Measurements from ENCODE around the gene SSR4. TPM values are rescaled to one million over a fixed set of nuclear protein-coding genes. Genes with fewer than 3 reads are reported as not detected.

The SSR4 gene
- total RNA-seq, 1 experiment from 2014 or later, result 203 TPM

DNA sequence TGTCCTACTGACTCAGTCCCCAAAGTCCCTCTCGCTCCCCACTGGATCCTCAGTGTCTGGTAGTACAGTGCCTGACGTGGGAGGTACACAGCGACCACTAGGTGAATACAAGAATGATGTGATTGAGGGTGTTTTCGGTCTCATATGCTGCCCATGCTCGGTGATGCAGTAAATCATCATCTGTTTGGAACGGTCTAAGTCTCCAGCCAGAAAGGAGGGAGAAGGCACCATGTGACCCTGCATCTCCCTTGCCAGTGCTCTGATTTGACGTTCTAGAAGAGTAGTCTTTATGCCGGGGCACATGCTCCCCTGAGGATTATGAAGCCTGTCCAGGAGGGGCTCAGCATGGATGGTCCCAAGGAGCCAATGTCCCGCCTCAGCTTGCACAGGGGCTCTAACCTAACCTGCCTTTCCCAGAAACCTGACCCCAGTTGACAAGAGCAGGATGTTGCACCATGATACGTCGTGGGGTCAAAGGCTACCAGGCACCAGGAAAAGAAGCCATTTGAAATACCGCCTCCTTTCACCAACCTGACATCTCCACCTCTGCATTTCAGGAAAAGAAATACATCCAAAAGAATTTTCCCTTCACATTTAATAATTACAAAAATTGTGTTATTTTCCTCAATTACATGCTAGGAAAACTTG is 44.2 kb upstream of the SSR4 start:
- no peak for TF ChIP-seq NR1H2 (CRISPR knock-in tag; IDR thresholded peaks at IDR 0.05)
- no peak for TF ChIP-seq RELA (CRISPR knock-in tag; IDR thresholded peaks at IDR 0.05; ENCODE audit: borderline replicate concordance)
- TF ChIP-seq MXD4 (CRISPR knock-in tag; IDR thresholded peaks at IDR 0.05; ENCODE audit: borderline replicate concordance), result no peak
- TF ChIP-seq, protein P1, sequence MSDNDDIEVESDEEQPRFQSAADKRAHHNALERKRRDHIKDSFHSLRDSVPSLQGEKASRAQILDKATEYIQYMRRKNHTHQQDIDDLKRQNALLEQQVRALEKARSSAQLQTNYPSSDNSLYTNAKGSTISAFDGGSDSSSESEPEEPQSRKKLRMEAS (CRISPR knock-in tag; IDR thresholded peaks at IDR 0.05), result no peak
- TF ChIP-seq IRF2 (CRISPR knock-in tag; IDR thresholded peaks at IDR 0.05; ENCODE audit: borderline replicate concordance, low read depth), result no peak
- TF ChIP-seq ZSCAN18 (CRISPR knock-in tag; IDR thresholded peaks at IDR 0.05), result no peak
- no peak for TF ChIP-seq FOXJ3 (CRISPR knock-in tag; IDR thresholded peaks at IDR 0.05; ENCODE audit: borderline replicate concordance)
- no peak for TF ChIP-seq ESRRA (CRISPR knock-in tag; IDR thresholded peaks at IDR 0.05; ENCODE audit: borderline replicate concordance)
- no peak for TF ChIP-seq OVOL2 (CRISPR knock-in tag; IDR thresholded peaks at IDR 0.05; ENCODE audit: borderline replicate concordance)
- no peak for TF ChIP-seq ZNF232 (CRISPR knock-in tag; IDR thresholded peaks at IDR 0.05)
- no peak for TF ChIP-seq ZBTB43 (CRISPR knock-in tag; IDR thresholded peaks at IDR 0.05)
- no peak for TF ChIP-seq ZNF121 (CRISPR knock-in tag; IDR thresholded peaks at IDR 0.05)
- no peak for TF ChIP-seq USF2 (CRISPR knock-in tag; IDR thresholded peaks at IDR 0.05)
- Mint-ChIP-seq H3K27ac (no peak overlapping the region), H3K4me3 (no peak overlapping the region), H3K9me3 (no peaks in the 10 kb centered on the region), H3K27me3 (ENCODE audit: low read depth) (no peaks in the 10 kb centered on the region), H3K4me1 (no peaks in the 10 kb centered on the region), H3K36me3 (no peaks in the 10 kb centered on the region)
- ChIA-PET POLR2A (no interaction called here), CTCF (no interaction called here)
- ATAC-seq (no peak), DNase-seq (ENCODE audit: low spot score) (no peak)

DNA sequence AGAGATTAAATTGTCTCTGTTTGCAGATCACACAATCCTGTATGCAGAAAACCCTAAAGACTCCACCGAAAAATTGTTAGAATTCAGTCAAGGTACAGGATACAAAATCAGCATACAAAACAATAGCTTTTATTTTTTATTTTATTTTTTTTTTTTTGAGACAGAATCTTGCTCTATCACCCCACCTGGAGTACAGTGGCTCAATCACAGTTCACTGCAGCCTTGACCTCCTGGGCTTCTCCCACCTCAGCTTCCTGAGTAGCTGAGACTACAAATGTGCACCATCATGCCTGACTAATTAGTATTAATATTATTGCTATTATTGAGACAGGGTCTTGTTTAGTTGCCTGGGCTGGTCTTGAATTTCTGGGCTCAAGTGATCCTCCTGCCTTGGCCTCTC is 39.3 kb upstream of the SSR4 start:
- no peak overlapping the region for H3K27ac Mint-ChIP-seq
- POLR2A ChIA-PET, result no interaction called here
- peaks cover 7% of the 10 kb centered on the region for H3K9me3 Mint-ChIP-seq
- no peak; the same call in 1 of the 2 replicates for ATAC-seq
- no peaks in the 10 kb centered on the region for H3K36me3 Mint-ChIP-seq
- no peak overlapping the region for H3K4me3 Mint-ChIP-seq
- CTCF ChIA-PET, result interaction anchor here (0.6 to 1.4 kb wide), 6 partner anchors 13 to 168 kb away, joined by 3 to 7 read pairs (median 4); partner anchors contain the start of genes IDH3G and SSR4
- H3K27me3 Mint-ChIP-seq (ENCODE audit: low read depth), result no peaks in the 10 kb centered on the region; the same call in 1 of the 2 replicates
- DNase-seq (ENCODE audit: low spot score), result no peak
- H3K4me1 Mint-ChIP-seq, result no peaks in the 10 kb centered on the region
- TF ChIP-seq TCF7 (CRISPR knock-in tag; IDR thresholded peaks at IDR 0.05; ENCODE audit: low read depth) (no peak), PRRX2 (CRISPR knock-in tag; IDR thresholded peaks at IDR 0.05) (no peak), ZMAT4 (CRISPR knock-in tag; IDR thresholded peaks at IDR 0.05) (no peak), TEAD1 (CRISPR knock-in tag; IDR thresholded peaks at IDR 0.05) (no peak), JAZF1 (CRISPR knock-in tag; IDR thresholded peaks at IDR 0.05) (no peak), ESRRA (CRISPR knock-in tag; IDR thresholded peaks at IDR 0.05; ENCODE audit: borderline replicate concordance) (no peak), PREB (CRISPR knock-in tag; IDR thresholded peaks at IDR 0.05; ENCODE audit: borderline replicate concordance) (no peak), ATF3 (CRISPR knock-in tag; conservative IDR thresholded peaks at IDR 0.05) (no peak), MYBL2 (CRISPR knock-in tag; IDR thresholded peaks at IDR 0.05) (no peak), ZNF512 (CRISPR knock-in tag; IDR thresholded peaks at IDR 0.05; ENCODE audit: borderline replicate concordance) (no peak)
- TF ChIP-seq, protein P2, sequence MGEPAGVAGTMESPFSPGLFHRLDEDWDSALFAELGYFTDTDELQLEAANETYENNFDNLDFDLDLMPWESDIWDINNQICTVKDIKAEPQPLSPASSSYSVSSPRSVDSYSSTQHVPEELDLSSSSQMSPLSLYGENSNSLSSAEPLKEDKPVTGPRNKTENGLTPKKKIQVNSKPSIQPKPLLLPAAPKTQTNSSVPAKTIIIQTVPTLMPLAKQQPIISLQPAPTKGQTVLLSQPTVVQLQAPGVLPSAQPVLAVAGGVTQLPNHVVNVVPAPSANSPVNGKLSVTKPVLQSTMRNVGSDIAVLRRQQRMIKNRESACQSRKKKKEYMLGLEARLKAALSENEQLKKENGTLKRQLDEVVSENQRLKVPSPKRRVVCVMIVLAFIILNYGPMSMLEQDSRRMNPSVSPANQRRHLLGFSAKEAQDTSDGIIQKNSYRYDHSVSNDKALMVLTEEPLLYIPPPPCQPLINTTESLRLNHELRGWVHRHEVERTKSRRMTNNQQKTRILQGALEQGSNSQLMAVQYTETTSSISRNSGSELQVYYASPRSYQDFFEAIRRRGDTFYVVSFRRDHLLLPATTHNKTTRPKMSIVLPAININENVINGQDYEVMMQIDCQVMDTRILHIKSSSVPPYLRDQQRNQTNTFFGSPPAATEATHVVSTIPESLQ (CRISPR knock-in tag; IDR thresholded peaks at IDR 0.05), result no peak
- TF ChIP-seq, protein P3, sequence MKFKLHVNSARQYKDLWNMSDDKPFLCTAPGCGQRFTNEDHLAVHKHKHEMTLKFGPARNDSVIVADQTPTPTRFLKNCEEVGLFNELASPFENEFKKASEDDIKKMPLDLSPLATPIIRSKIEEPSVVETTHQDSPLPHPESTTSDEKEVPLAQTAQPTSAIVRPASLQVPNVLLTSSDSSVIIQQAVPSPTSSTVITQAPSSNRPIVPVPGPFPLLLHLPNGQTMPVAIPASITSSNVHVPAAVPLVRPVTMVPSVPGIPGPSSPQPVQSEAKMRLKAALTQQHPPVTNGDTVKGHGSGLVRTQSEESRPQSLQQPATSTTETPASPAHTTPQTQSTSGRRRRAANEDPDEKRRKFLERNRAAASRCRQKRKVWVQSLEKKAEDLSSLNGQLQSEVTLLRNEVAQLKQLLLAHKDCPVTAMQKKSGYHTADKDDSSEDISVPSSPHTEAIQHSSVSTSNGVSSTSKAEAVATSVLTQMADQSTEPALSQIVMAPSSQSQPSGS (CRISPR knock-in tag; IDR thresholded peaks at IDR 0.05; ENCODE audit: borderline replicate concordance, low read depth), result no peak

Measured in WTC11 (cell line).